Stimulated activated CD8-positive, alpha-beta memory T cell treated with anti-CD3 and anti-CD28 coated beads, Interleukin-15, amount 100 ng/mL, for 24 hours (primary cell): Measurements from ENCODE around the gene C19orf25.

Source experiments
- DNase-seq: peaks from one replicate; pipeline ENCODE4 v3.0.0-alpha.2; 2020; ENCODE audit warnings: low read depth

Gene C19orf25

GRCh38 chr19:1496714-1497577 lies 17.9 kb upstream of the C19orf25 start:
- no peak for DNase-seq

GRCh38 chr19:1495799-1496713 lies 17.0 kb upstream of the C19orf25 start:
- no peak for DNase-seq

- DNase-seq: no peak
These were observed 16.2 kb upstream of the C19orf25 start for GRCh38 chr19:1495051-1495798.

- DNase-seq: no peak
These were observed 15.2 kb upstream of the C19orf25 start for GRCh38 chr19:1494115-1494815.

GRCh38 chr19:1492474-1493006 lies 13.5 kb upstream of the C19orf25 start:
- no peak for DNase-seq

- DNase-seq: no peak
These were observed 12.8 kb upstream of the C19orf25 start for GRCh38 chr19:1491849-1492170.

GRCh38 chr19:1491114-1491848 lies 12.3 kb upstream of the C19orf25 start, which contains the start of gene REEP6:
TSS of gene REEP6 (plus strand) at chr19:1491181. CDS start at chr19:1491270, 89 bp downstream.
- DNase-seq: no peak

- peak; percentile 95 for DNase-seq
These were observed 11.5 kb upstream of the C19orf25 start, which contains the start of gene PCSK4 for GRCh38 chr19:1490311-1491113. TSS of gene PCSK4 (minus strand) at chr19:1490350. CDS start at chr19:1490346, 4 bp downstream.

GRCh38 chr19:1489463-1490310 lies 10.7 kb upstream of the C19orf25 start:
- DNase-seq: no peak

- no peak for DNase-seq
These were observed 9.2 kb upstream of the C19orf25 start for GRCh38 chr19:1488282-1488601.

- no peak for DNase-seq
These were observed 8.7 kb upstream of the C19orf25 start for GRCh38 chr19:1487576-1488281.

GRCh38 chr19:1486720-1487575 lies 7.9 kb upstream of the C19orf25 start:
- no peak for DNase-seq

GRCh38 chr19:1483979-1484428 lies 5.0 kb upstream of the C19orf25 start:
- no peak for DNase-seq

GRCh38 chr19:1483131-1483978 lies 4.3 kb upstream of the C19orf25 start:
- DNase-seq: no peak

GRCh38 chr19:1482361-1483130 lies 3.5 kb upstream of the C19orf25 start:
- DNase-seq: no peak
